WTC11 (cell line): ENCODE measurements around the gene SLCO6A1. TPM values are rescaled to one million over a fixed set of nuclear protein-coding genes. Genes with fewer than 3 reads are reported as not detected.

Source experiments
- ATAC-seq: fragments of 200-7000 bp; cut with Tn5 transposase; 2 replicates; pipeline ENCODE4 v1.10.0; 2021; ENCODE audit warnings: mild to moderate bottlenecking, moderate library complexity
- CTCF ChIA-PET: fragments of 300-600 bp; sonication (Branson Sonifier 250); formaldehyde crosslinking; loops from one replicate; lab custom pipeline; 2021; ENCODE audit warnings: antibody characterized with exemption; lab: Charles Lee
- POLR2A ChIA-PET: fragments of 350-600 bp; sonication (Branson Sonifier 250); formaldehyde crosslinking; loops from one replicate; lab custom pipeline; 2021; ENCODE audit warnings: antibody characterized with exemption; lab: Charles Lee
- DNase-seq: peaks from one replicate; pipeline ENCODE4 v3.0.0; 2021; ENCODE audit warnings: low spot score
- H3K27ac Mint-ChIP-seq: 2 replicates; pipeline ENCODE4 v1.8.0; 2021; ENCODE audit warnings: mixed read lengths
- H3K27me3 Mint-ChIP-seq: 2 replicates; pipeline ENCODE4 v1.8.0; 2021; ENCODE audit warnings: low read depth, mild to moderate bottlenecking, moderate library complexity, mixed read lengths
- H3K36me3 Mint-ChIP-seq: 2 replicates; pipeline ENCODE4 v1.8.0; 2021; ENCODE audit warnings: mixed read lengths
- H3K4me1 Mint-ChIP-seq: 2 replicates; pipeline ENCODE4 v1.8.0; 2022; ENCODE audit warnings: mixed read lengths
- H3K4me3 Mint-ChIP-seq: 2 replicates; pipeline ENCODE4 v1.8.0; 2021; ENCODE audit warnings: mild to moderate bottlenecking, moderate library complexity, mixed read lengths
- H3K9me3 Mint-ChIP-seq: 2 replicates; pipeline ENCODE4 v1.8.0; 2021; ENCODE audit warnings: mixed read lengths
- CBFB ChIP-seq: sonication (generic); formaldehyde crosslinking; IDR thresholded peaks from 2 replicates; pipeline ENCODE4 v1.8.1; 2022; ENCODE audit warnings: mild to moderate bottlenecking, low read depth, missing genetic modification reagents
- E2F1 ChIP-seq: sonication (generic); formaldehyde crosslinking; IDR thresholded peaks from 2 replicates; pipeline ENCODE4 v1.8.0; 2022; ENCODE audit warnings: mild to moderate bottlenecking, missing genetic modification reagents
- HMGA2 ChIP-seq: fragments of 250-450 bp; sonication (Bioruptor Pico); IDR thresholded peaks from 2 replicates; pipeline ENCODE4 v1.4.0; 2021; ENCODE audit warnings: mild to moderate bottlenecking, moderate library complexity
- IRF1 ChIP-seq: sonication (generic); formaldehyde crosslinking; IDR thresholded peaks from 2 replicates; pipeline ENCODE4 v1.8.0; 2023; ENCODE audit warnings: missing genetic modification reagents
- IRF2 ChIP-seq: sonication (generic); formaldehyde crosslinking; IDR thresholded peaks from 2 replicates; pipeline ENCODE4 v1.8.0; 2022; ENCODE audit warnings: low read depth, missing genetic modification reagents, borderline replicate concordance
- NFATC4 ChIP-seq: fragments of 250-450 bp; sonication (Bioruptor Pico); IDR thresholded peaks from 2 replicates; pipeline ENCODE4 v1.9.0; 2021; ENCODE audit warnings: mild to moderate bottlenecking
- NFYB ChIP-seq: sonication (generic); formaldehyde crosslinking; conservative IDR thresholded peaks from 2 replicates; pipeline ENCODE4 v1.8.0; 2022; ENCODE audit warnings: low read depth, missing genetic modification reagents
- NR2C2 ChIP-seq: sonication (generic); formaldehyde crosslinking; IDR thresholded peaks from 2 replicates; pipeline ENCODE4 v1.8.0; 2022; ENCODE audit warnings: mild to moderate bottlenecking, missing genetic modification reagents
- NR3C1 ChIP-seq: sonication (generic); formaldehyde crosslinking; conservative IDR thresholded peaks from 2 replicates; pipeline ENCODE4 v1.8.1; 2023; ENCODE audit warnings: low read depth, mild to moderate bottlenecking, missing genetic modification reagents
- SP1 ChIP-seq: sonication (generic); formaldehyde crosslinking; conservative IDR thresholded peaks from 2 replicates; pipeline ENCODE4 v1.8.1; 2022; ENCODE audit warnings: missing genetic modification reagents
- TCF7 ChIP-seq: sonication (generic); formaldehyde crosslinking; IDR thresholded peaks from 2 replicates; pipeline ENCODE4 v1.8.0; 2022; ENCODE audit warnings: mild to moderate bottlenecking, low read depth, missing genetic modification reagents, moderate library complexity
- USF1 ChIP-seq: sonication (generic); formaldehyde crosslinking; IDR thresholded peaks from 2 replicates; pipeline ENCODE4 v1.8.0; 2022; ENCODE audit warnings: mild to moderate bottlenecking, missing genetic modification reagents
- ZNF232 ChIP-seq: sonication (generic); formaldehyde crosslinking; IDR thresholded peaks from 2 replicates; pipeline ENCODE4 v1.8.0; 2022; ENCODE audit warnings: mild to moderate bottlenecking, missing genetic modification reagents
- ZNF416 ChIP-seq: fragments of 250-450 bp; sonication (Bioruptor Pico); IDR thresholded peaks from 2 replicates; pipeline ENCODE4 v1.9.0; 2021; ENCODE audit warnings: mild to moderate bottlenecking, inconsistent platforms
- ZNF425 ChIP-seq: fragments of 250-450 bp; sonication (Bioruptor Pico); conservative IDR thresholded peaks from 2 replicates; pipeline ENCODE4 v1.9.0; 2021; ENCODE audit warnings: mild to moderate bottlenecking
- ZNF532 ChIP-seq: fragments of 250-450 bp; sonication (Bioruptor Pico); IDR thresholded peaks from 2 replicates; pipeline ENCODE4 v1.9.0; 2021; ENCODE audit warnings: mild to moderate bottlenecking, borderline replicate concordance
- total RNA-seq: library from RNA; stranded (reverse); gene quantifications from 3 replicates; pipeline ENCODE4 v1.2.3, GENCODE V29; 2021
- TF ChIP-seq, protein P1 (sequence below): fragments of 200-600 bp; IDR thresholded peaks from 2 replicates; pipeline ENCODE4 v1.8.0; 2022; ENCODE audit warnings: antibody characterized with exemption
- TF ChIP-seq, protein P2 (sequence below): sonication (generic); formaldehyde crosslinking; IDR thresholded peaks from 2 replicates; pipeline ENCODE4 v1.8.0; 2022; ENCODE audit warnings: mild to moderate bottlenecking, missing genetic modification reagents
- TF ChIP-seq, protein P3 (sequence below): fragments of 250-450 bp; sonication (Bioruptor Pico); IDR thresholded peaks from 2 replicates; pipeline ENCODE4 v2.1.2; 2022; ENCODE audit warnings: mild to moderate bottlenecking, moderate library complexity

Gene SLCO6A1
- total RNA-seq, 1 experiment from 2014 or later: 0.42 TPM

DNA sequence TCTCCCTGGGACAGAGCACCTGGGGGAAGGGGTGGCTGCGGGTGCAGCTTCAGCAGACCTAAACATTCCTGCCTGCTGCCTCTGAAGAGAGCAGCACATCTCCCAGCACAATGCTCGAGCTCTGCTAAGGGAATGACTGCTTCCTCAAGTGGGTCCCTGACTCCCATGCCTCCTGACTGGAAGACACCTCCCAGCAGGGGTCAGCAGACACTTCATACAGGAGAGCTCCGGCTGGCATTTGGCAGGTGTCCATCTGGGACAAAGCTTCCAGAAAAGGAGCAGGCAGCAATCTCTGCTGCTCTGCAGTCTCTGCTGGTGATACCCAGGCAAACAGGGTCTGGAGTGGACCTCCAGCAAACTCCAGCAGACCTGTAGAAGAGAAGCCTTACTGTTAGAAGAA lies 77.2 kb downstream of the SLCO6A1 start:
- no peak for DNase-seq
- Mint-ChIP-seq H3K27ac (no peak overlapping the region), H3K36me3 (no peaks in the 10 kb centered on the region), H3K4me3 (no peak overlapping the region), H3K9me3 (peaks cover 11% of the 10 kb centered on the region), H3K27me3 (no peaks in the 10 kb centered on the region)
- no peak for ATAC-seq
- POLR2A ChIA-PET: no interaction called here
- CTCF ChIA-PET: no interaction called here
- TF ChIP-seq, protein P1, sequence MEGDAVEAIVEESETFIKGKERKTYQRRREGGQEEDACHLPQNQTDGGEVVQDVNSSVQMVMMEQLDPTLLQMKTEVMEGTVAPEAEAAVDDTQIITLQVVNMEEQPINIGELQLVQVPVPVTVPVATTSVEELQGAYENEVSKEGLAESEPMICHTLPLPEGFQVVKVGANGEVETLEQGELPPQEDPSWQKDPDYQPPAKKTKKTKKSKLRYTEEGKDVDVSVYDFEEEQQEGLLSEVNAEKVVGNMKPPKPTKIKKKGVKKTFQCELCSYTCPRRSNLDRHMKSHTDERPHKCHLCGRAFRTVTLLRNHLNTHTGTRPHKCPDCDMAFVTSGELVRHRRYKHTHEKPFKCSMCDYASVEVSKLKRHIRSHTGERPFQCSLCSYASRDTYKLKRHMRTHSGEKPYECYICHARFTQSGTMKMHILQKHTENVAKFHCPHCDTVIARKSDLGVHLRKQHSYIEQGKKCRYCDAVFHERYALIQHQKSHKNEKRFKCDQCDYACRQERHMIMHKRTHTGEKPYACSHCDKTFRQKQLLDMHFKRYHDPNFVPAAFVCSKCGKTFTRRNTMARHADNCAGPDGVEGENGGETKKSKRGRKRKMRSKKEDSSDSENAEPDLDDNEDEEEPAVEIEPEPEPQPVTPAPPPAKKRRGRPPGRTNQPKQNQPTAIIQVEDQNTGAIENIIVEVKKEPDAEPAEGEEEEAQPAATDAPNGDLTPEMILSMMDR: no peak
- TF ChIP-seq IRF2 (CRISPR knock-in tag): no peak
- TF ChIP-seq NR2C2 (CRISPR knock-in tag): no peak
- TF ChIP-seq SP1 (CRISPR knock-in tag): no peak
- TF ChIP-seq NR3C1: no peak
- no peak for TF ChIP-seq E2F1 (CRISPR knock-in tag)
- no peak for TF ChIP-seq ZNF532
- no peak for TF ChIP-seq ZNF416 (CRISPR knock-in tag)
- TF ChIP-seq TCF7 (CRISPR knock-in tag): no peak
- TF ChIP-seq ZNF232 (CRISPR knock-in tag): no peak
- TF ChIP-seq CBFB: no peak
- TF ChIP-seq USF1: no peak
- TF ChIP-seq NFATC4 (CRISPR knock-in tag): no peak
- TF ChIP-seq, protein P2, sequence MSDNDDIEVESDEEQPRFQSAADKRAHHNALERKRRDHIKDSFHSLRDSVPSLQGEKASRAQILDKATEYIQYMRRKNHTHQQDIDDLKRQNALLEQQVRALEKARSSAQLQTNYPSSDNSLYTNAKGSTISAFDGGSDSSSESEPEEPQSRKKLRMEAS (CRISPR knock-in tag): no peak
- TF ChIP-seq NFYB (CRISPR knock-in tag): no peak
- TF ChIP-seq HMGA2: no peak
- TF ChIP-seq IRF1: no peak
- TF ChIP-seq ZNF425 (CRISPR knock-in tag): no peak
- TF ChIP-seq, protein P3, sequence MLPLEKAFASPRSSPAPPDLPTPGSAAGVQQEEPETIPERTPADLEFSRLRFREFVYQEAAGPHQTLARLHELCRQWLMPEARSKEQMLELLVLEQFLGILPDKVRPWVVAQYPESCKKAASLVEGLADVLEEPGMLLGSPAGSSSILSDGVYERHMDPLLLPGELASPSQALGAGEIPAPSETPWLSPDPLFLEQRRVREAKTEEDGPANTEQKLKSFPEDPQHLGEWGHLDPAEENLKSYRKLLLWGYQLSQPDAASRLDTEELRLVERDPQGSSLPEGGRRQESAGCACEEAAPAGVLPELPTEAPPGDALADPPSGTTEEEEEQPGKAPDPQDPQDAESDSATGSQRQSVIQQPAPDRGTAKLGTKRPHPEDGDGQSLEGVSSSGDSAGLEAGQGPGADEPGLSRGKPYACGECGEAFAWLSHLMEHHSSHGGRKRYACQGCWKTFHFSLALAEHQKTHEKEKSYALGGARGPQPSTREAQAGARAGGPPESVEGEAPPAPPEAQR: no peak
- TF ChIP-seq, all 79 proteins: peak for 0
- no peaks in the 10 kb centered on the region for H3K4me1 Mint-ChIP-seq
